Ureter (tissue), 1 donor: ENCODE results near the gene ATF7IP2. TPM values are rescaled to one million over a fixed set of nuclear protein-coding genes. Genes with fewer than 3 reads are reported as not detected.
"Not testable (repeated sequence)": the region's sequence is repeated elsewhere in the genome, so short reads cannot be mapped to it uniquely, and the experiment has no call there.

Source experiments
- DNase-seq: peaks from one replicate; pipeline ENCODE4 v3.0.0-alpha.2; 2020; ENCODE audit warnings: low spot score
- total RNA-seq: library from RNA; stranded (reverse); gene quantifications from one replicate; pipeline ENCODE4 v1.2.4, GENCODE V29; 2023
- donor health status: DM: yes; HTN: yes; CAD: no.

Gene ATF7IP2
- total RNA-seq, 1 donor from 2014 or later: 50.4 TPM

DNA sequence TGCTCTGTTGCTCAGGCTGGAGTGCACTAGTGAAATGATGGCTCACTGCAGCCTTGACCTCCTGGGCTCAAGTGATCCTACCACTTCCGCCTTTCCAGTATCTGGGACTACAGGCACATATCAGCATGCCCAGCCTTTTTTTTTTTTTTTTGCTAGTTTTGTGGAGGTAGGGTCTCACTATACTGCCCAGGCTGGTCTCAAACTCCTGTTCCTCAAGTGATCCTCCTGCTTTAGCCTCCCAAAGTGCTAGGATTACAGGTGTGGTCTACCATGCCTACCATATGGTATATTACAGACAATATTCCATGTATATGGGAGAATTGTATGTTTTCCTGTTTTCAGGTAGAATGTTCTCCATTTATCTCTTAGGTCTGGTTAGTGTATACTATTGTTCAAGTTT lies 12.3 kb upstream of the ATF7IP2 start:
- DNase-seq: no peak

DNA sequence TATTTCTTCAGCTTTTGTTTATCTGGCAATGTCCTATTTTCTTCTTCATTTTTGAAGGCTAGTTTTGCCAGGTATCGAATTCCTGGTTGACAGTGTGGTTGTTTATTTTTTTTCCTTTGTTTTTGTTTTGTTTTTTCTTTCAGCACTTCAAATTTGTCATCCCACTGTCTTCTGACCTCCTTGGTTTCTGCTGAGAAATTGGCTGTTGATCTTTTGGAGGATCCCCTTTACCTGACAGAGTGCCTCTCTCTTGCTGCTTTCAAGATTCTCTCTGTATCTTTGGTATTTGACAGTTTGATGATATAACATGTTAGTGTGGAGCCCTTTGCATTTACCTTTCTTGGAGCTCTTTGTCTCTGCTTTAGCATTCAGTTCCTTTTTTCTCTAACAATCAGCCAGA lies 9.6 kb upstream of the ATF7IP2 start:
- DNase-seq: no peak

DNA sequence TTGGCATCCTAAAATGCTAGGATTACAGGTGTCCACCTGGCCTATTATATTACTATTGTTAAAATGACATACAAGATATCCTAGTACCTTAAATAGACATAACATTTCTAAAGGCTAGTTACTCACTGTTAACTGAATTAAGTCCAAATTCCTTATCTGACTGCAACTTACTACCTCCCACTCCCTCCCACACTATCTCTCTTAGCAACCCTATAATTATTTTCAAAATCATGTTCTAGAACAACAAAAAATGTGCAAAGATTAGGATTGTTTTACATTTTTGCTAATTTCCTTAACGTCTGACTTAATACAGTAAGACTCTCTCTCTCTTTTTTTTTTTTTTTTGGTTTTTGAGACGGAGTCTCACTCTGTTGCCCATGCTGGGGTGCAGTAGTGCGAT lies 2.2 kb upstream of the ATF7IP2 start:
- no peak for DNase-seq

DNA sequence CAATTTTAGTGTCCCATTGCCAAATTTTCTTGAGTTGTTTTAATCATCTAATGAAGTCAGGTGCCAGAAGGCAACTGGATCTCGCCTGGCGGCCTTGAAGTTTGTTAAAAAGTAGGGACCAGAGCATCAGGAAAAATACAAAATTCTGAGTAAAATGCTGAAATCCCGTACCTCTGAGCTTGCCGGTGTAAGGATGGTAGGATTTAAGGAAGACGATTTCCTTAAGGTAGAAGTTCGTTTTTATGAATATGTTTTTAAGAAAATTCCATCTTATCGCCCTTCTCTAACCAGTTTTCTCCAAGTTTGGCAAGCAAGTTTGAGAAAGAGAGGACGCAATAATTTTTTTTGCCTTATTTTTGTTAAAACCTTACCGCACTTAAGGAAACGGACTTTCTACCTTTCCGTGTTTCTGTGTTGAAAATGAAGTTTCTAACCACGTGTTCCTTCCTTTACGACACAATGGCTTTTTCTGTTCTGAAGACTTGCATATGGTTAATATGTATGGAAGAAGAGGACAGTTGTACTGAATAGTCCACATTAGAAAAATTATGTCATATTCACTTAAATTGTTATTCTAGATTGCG lies 748 bp downstream of the ATF7IP2 start:
- DNase-seq: no peak

DNA sequence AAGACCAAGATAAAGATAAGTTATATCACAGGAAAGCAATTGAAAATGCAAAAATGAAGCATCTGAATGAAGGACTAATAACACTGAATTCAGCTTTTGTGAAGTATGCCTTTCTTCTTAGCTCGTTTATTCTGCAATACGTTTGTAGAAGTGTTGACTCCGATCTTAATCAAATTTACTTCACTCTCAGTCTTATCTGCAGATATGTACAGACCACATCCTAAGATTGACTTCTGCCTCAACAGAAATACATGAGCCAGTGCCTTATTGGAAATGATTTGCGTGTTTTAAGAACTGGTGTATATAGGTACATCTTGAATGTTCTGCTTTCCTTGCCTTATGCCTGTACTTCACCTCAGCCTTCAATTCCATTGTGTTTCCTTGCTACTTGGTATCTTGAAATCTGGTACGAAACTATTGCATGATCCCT lies 1.3 kb downstream of the ATF7IP2 start:
- DNase-seq: no peak

DNA sequence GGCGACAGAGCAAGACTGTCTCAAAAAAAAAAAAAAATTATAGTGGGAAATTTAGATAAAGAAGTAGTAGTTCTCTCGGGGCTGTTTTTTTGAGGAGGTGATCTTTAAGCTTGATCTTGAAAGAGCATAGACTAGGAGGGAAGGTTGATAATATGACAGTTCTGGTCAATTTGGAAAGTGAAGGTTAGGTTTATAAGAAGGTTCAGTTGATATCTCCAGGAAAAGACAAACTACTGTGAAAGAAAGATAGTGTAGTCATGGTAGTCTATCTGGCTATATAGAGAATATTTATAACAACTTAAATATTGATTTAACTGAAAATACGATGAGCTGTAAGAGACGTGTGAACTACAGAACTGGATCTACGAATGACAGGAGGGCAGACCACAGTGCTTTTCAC lies 3.1 kb downstream of the ATF7IP2 start:
- DNase-seq: no peak

DNA sequence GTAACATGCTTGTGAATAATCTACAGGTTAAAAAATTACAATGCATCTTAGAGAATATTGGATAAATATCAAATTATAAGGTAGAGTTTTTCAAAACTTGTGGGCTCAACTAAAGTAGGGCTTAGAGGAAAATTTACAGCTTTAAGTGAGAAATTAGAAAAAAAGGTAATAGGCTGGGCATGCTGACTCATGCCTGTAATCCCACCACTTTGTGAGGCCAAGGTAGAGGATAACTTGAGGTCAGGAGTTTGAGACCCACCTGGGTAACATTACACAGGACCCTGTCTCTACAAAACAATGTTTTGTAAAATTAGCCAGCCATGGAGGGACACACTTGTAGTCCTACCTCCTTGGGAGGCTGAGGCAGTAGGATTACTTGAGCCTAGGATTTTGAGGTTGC lies 4.5 kb downstream of the ATF7IP2 start:
- no peak for DNase-seq

DNA sequence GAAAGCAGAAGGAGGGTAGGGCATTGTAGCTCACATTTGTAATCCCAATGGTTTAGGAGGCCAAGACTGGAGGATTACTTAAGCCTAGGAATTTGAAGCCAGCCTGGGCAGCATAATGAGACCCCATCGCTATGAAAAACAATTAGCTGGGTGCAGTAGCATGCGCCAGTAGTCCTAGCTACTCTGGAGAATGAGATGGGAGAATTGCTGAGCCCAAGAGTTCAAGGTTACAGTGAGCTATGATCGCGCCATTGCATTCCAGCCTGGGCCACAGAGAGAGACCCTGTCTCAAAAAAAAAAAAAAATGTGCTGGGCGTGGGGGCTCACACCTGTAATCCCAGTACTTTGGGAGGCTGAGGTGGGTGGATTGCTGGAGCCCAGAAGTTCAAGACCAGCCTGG lies 5.0 kb downstream of the ATF7IP2 start:
- no peak for DNase-seq

DNA sequence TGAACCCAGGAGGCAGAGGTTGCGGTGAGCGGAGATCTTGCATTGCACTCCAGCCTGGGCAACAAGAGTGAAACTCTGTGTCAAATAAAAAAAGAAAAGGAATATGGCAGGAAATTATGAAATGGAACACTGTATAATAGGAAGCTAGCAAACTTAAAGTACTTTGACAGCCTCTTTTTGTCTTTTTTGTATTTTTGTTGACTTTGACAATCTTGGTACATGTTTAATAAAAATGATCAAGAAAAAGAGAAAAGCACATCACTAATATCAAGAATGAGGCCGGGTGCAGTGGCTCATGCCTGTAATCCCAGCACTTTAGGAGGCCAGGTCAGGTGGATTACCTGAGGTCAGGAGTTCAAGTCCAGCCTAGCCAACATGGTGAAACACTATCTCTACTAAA lies 5.5 kb downstream of the ATF7IP2 start:
- DNase-seq: no peak

DNA sequence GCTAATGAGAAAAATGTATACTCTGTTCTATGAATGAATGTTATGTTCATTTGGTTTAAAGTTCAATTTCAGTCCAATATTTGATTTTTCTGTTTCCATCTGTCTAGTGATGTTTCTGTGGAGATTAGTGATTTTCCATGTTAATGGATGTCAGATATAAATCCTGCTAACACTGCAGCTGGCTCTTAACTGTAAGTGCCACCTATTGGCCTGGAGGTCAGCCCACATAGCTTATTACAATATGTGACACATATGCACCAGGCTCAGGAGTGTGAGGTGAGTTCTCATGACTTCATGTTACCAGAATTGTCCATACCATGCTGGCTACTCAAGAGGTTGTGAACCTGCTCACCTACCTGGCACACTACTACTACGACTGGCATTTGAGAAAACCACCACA lies 17.1 kb downstream of the ATF7IP2 start:
- DNase-seq: no peak

DNA sequence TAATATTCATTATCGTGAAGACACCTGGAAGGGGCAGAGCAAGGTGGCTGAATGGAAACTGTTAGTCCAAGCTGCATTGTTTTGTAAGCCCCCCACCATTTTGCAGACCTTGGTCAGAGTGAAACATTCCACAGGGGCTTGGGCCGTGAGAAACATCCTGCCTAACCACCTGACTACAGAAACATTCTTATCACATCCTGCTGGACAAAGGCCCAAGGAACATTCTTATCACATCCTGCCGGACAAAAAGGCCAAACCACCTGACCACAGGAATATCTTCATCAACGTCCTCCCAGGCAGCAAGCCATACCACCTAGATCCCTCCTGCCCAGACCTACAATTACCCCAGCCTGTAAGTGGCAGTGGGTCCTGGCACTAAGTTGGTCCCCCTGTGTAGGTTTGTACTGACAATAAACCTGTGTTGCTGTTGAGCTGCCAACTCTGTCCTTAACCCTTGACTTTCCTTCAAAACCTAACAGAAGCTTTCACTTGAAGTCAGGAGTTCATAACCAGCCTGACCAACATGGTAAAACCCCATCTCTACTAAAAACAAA lies 19.6 kb downstream of the ATF7IP2 start:
- DNase-seq: no peak

DNA sequence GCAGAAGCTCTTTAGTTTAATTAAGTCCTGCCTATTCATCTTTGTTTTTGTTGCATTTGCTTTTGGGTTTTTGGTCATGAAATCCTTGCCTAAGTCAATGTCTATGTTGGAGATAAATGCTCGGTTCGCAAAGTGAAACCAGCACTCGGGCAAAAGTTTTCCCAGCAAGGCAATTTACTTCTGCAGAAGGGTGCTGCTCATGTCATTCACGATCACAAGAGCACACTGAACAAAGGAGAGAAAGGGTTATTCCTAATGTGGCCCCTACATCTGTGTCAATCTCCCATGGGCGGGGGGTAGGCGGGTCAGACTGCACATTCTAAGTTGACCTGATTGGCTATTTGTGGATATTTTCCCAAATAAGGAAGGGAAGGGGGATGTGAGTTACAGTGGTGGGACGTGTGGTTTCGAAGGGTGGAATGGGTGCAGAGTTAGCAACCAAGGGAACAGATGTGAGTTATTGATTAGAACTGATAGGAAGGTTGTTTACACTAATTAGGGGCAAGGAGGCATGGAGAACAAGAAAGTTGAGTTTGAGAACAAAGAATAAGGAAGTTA lies 23.0 kb downstream of the ATF7IP2 start:
- no peak for DNase-seq

DNA sequence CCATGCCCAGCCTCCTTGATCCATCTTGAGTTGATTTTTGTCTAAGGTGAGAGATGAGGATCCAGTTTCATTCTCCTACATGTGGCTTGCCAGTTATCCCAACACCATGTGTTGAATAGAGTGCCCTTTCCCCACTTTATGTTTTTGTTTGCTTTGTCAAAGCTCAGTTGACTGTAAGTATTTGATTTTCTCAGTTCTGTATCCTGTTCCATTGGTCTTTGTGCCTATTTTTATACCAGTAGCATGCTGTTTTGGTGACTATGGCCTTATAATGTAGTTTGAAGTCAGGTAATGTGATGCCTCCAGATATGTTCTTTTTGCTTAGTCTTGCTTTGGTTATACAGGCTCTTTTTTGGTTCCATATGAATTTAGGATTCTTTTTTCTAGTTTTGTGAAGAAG lies 23.9 kb downstream of the ATF7IP2 start:
- not testable (repeated sequence) for DNase-seq

DNA sequence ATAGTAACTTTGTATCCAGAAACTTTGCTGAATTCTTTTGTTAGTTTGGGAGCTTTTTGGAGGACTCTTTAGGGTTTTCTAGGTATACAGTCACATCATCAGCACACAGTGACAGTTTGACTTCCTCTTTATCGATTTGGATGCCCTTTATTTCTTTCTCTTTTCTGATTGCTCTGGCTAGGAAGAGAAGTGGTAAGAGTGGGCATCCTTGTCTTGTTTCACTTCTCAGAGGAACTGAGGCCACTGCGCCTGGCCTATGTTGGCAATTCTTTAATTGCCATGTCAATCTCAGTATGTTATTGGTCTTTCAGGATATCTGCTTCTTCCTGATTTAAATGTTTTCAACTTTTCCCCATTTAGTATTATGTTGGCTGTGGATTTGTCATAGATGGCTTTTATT lies 24.6 kb downstream of the ATF7IP2 start:
- no peak for DNase-seq

DNA sequence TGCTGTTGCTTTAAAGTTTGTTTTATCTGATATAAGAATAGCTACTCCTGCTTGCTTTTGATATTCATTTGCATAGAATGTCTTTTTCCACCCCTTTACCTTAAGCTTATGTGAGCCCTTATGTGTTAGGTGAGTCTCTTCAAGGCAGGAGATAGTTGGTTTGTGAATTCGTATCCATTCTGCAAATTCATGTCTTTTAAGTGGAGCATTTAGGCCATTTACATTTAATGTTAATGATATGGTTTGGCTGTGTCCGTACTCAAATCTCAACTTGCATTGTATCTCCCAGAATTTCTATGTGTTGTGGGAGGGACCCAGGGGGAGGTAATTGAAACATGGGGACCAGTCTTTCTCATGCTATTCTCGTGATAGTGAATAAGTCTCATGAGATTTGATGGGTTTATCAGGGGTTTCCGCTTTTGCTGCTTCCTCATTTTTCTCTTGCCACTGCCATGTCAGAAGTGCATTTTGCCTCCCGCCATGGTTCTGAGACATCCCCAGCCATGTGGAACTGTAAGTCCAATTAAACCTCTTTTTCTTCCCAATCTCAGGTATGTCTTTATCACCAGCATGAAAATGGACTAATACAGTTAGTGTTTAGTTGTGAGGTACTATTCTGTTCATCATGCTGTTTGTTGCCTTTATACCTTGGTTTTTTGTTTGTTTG lies 27.2 kb downstream of the ATF7IP2 start:
- DNase-seq: no peak

DNA sequence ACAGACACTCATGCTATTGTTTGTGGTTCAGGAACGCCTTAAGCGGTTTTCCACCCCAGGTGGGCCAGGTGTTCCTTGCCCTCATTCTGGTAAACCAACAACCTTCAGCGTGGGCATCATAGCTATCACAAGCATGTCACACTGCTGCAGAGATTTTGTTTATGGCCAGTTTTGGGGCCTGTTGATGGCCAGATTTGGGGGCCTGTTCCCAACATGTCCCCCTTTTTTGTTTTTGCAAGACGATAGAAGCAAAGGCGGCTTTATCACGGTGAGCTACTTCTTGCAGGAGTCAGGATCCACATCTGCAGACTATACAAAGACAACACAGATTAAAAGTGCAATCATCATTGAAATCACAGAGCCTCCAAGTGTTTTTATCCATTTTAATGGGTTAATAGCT lies 32.3 kb downstream of the ATF7IP2 start:
- DNase-seq: not testable (repeated sequence)

DNA sequence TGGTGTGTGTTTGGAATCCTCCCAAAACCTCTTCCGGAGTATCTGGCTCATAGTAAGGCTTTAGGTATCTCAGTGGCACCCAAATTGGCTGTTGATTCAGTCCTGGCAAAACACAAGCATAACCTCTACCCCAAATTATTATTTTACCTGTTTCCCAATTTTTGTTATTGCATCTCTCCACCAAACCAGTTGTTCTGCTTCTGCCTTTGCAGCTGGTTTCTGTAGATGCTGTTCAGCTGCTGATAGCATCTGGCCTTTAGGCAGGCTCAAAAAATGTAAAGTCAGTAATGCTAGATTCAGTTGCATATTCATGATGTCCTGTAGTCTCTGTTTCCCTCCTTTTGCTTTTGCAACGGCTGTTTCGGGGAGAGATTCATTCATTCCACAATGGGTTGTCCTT lies 33.8 kb downstream of the ATF7IP2 start:
- no peak for DNase-seq

DNA sequence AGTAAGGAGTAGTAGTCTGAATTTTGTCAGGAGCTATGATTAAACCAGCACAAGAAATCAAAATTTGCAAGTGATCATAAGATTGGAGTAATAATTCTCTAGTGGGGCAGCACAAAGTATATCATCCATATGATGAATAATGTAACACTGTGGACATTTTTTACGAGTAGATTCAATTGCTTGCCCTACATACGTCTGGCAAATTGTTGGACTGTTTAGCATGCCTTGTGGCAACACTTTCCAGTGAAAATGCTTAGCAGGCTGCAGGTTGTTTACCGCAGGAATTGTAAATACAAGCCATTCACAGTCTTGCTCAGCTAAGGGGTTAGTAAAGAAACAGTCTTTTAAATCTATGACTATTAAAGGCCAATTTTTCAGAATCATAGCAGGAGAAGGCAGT lies 35.7 kb downstream of the ATF7IP2 start:
- DNase-seq: no peak

DNA sequence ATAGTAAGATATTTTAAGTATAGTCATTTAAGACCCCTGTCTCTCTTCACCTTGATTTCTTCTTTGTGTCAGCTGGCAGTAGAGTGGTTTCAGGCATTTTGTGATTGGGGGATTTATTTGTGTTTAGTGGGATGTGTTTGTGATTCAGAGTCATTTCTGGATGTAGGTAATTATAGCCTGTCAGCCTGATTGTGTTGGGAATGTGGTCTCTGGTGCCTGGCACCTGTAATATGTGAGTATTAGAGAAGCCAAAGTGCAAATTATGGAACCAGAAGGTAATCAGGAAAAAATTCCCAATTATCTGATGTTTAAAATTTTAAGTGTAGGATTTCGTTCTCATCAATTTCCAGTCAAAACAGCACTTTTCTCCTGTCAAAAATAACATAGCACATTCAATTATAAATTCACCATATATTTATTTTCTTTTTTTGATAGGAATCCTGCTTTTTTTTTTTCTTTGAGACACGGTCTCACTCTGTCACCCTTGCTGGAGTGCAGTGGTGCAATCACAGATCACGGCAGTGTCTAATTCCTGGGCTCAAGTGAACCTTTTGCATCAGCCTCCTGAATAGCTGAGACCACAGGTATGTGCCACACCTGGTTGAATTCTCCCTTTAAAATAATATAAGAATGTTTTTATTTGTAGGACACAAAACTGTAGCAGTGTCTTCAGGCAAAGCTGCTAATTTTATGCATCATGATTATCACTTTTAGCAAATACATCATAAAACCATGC lies 42.7 kb downstream of the ATF7IP2 start:
- no peak for DNase-seq

DNA sequence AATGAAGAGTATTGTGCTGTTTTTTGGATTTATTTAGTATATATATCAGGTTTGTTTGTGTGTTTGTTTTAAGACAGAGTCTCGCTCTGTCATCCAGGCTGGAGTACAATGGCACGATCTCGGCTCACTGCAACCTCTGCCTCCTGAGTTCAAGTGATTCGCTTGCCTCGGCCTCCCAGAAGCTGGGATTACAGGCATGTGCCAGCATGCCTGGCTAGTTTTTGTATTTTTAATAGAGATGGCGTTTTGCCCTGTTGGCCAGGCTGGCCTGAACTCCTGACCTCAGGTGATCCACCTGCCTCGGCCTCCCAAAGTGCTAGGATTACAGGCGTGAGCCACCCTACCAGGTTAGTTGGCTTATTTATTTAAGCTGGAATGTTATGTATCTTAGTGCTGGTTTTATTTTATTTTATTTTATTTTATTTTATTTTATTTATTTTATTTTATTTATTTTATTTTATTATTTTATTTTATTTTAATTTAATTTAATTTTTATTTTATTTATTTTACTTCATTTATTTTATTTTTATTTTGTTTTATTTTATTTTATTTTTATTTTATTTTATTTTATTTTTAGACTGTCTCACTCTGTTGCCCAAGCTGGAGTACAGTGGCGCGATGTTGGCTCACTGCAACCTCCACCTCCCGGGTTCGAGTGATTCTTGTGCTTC lies 43.6 kb downstream of the ATF7IP2 start:
- not testable (repeated sequence) for DNase-seq

DNA sequence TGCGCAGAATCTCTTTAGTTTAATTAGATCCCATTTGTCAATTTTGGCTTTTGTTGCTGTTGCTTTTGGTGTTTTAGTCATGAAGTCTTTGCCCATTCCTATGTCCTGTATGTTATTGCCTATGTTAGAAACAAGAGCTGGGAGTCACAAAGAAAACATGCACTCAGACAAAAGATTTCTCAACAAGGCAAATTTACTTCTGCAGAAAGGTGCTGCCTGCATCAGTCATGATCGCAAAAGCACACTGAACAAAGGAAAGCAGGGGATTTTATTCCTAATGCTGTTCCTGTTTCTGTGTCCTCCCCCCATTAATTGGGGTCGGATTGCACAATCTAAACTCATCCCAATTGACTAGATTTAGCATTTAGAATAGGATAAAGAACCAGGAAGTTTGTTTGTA lies 55.9 kb downstream of the ATF7IP2 start:
- no peak for DNase-seq

DNA sequence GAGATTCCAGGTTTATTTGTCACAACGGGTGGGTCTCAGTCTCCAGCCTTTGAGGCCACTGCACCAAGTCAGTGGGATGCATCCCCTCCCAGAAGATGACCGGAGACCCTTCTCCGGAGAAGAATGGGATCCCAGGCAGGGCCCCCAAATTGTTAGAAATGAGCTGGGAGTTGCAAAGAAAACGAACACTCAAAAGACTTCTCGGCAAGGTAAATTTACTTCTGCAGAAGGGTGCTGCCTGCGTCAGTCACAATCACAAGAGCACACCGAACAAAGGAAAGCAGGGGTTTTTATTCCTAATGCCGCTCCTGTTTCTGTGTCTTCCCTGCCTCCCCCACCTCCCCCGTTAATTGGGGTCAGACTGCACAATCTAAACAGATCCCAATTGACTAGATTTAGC lies 61.4 kb downstream of the ATF7IP2 start:
- DNase-seq: no peak
